Right hindlimb (tissue), 1 donor: ENCODE data around the gene KRT34.
A peak's percentile ranks its signal among the peaks of the same experiment; 100 is the strongest.
"Not testable (repeated sequence)": the region's sequence is repeated elsewhere in the genome, so short reads cannot be mapped to it uniquely, and the experiment has no call there.

Experiments used
- DNase-seq: peaks from one replicate; pipeline ENCODE4 v3.0.0-alpha.2; 2018

Gene KRT34

DNA sequence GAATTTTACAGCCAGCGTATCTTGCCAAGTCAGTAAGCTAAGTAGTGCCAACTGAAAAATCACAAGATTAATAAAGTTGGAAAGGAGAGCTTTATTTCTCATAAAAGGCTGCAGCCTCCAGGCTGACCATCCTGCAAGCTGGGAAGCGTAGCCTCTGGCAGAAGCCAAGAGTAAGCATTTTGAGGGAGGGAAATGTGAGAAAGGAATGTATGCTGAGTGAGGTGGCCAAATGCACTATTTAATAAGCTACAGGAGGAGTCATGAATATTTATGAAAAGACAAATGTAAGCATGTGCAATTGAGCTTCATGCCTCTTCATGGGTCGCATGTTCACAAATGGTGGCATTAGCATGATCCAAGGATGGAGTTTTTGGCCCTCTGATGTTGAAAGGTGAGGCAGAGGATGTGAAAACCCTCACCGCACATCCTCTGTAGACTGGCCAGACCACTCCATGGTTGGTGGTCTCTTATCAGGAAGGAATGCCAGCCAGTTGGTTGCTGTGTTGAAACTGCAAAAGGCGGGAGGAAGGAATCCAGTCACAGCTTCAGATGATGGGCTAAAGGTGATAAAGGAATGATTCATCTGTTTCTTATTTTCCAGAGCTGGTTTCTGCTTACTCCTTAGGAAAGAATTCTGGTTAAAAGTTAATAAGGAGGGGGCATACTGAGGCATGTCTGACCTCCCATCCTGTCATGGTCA, 21.7 kb downstream of the KRT34 start:
- no peak for DNase-seq

DNA sequence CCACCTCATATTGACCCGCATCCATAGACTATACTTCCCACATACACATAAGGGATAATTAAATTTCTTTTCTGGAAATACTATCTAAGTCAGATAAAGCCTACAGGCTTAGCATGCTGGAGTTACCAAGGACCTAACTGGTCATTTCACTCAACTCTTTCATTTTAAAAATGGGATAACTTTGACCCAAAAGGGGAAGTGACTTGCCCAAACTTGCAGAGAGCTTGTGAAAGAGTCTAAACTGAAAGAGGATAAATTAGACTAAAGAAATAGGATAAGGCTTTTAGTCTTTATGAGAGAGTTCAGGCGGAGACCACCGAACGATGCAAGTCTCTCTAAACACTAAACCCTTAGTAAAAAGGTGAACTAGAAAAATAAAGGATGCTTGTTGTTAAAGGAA, 27.6 kb downstream of the KRT34 start:
- DNase-seq, result no peak

DNA sequence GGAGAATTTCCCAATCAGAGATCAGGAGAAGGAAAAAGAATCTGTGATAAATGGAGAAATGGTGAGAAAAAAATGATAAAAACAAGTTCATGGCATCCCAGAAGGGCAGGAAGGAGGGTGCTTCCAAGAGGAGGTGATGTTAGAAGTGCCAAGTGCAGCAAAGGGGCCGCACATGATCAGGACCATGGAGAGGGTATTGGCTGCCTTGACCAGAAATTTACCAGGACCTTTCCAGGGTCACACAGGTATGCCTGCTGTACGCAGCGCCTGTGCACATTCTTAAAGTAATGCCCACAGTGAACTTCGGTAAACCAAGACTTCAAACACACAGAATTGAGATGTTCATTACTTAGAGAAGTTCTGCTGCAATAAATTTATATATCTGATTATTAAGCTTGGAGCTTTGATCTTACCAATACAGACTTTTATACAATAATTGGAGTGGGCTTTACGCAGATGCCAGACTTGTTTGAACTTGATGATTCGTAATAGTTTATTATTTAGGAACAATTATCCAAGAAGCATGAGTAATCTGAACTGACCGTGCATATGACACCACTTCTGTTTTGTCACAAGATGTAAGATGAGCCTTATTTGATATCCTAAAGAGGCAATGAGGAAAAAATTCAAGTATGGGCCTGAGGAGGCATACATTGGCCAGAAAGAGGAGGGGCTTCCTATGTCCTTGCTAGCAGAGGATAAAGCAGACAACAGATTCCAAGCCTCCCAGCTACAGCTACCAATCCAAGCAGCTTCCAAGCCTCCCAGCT, 29.3 kb downstream of the KRT34 start:
- no peak for DNase-seq

DNA sequence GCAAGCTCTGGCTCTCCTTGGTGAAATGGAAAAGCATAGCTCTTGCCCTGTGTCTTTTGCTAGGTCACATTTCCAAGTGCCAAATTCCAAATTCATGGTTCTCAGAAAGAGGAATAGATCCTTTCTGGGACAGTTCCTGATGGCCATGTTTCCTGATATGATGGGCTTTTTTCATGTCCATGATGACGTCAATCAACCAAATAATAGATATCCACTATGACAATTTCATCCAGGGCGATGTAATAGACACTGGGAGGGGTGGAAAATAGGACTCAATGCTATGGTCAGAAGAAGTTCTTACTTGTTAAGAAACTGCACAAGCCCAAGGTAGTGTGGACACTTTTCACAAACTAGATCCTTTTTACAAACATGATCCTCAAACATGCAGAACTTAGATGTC, 30.9 kb downstream of the KRT34 start:
- DNase-seq, result no peak

DNA sequence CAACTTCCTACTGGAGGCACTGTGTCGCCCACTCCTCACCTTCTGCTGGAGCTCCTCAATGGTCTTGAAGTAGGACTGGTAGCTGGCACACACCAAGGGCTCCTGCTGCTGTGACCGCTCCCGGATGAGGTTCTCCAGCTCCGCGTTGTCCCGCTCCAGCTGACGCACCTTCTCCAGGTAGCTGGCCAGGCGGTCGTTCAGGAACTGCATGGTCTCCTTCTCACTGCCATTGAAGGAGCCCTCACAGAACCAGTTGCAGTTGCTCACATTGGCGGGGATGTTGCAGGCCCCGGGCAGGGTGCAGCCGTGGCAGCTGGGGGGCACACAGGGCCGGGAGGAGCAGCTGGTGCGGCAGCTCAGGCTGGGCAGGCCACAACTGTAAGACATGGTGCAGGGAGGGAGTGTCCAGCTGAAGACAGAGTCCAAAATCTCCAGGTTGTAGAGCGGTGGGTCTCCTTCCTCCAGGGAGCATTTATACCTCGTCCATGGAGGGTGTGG, 31.7 kb downstream of the KRT34 start, which contains the start of gene KRT33A:
TSS of gene KRT33A (minus strand) at position 448 of the 498 bp plus-strand sequence. CDS start at position 387, 61 bp downstream.
- DNase-seq, result not testable (repeated sequence)

DNA sequence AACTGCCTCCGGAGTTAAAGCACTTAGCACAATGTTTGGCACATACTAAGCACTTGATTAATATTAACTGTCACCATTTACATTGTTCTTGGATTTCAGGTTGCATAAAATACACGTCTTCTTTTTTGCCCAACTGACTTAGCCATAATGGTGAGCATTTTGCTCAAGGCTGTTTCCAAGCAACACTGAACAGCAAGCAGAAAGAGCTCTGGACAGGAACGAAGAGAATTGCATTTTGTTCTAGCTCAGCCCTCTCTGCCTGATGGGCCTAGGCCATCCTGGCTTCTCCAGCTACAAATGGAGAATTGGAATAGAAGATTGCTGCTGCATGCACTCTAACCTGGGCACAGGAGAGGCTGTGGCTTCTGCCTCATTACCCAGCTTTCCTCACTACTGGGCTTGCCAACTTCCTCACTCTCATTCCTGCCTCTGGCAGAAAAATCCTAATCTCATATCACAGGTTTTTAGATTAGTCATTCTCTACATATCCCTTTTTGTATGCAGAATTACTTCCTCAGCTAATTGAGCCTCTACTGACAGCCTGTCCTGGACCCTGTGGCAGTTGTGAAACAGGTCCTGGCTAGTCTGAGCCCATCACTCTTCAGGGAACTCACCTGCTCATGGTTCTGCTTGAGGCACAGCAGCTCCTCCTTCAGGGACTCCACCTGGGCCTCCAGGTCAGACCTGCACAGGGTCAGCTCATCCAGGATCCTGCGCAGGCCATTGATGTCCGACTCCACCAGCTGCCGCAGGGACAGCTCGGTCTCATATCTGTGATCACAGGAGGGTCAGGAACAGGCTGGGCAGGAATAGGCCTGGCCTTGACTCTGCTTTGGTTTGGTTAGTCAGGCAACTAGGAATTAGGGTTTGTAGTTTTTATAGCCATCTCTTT, 34.0 kb downstream of the KRT34 start:
- DNase-seq, result no peak

DNA sequence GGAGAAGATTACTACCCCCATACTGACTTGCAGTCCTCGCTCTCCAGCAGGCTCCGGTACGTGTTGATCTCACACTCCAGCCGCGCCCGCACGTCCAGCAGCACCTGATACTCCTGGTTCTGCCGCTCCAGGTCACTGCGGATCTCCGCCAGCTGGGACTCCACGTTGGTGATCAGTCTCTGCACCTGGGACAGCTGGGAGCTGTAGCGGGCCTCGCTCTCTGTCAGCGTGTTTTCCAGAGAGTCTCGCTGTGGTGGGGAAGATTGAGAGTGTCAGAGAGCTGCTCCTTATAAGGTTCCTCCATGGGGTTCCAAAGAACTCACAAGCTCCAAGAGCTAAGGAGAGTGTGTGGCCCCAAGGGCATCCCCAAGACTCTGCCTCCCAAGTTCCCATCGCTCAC, 35.7 kb downstream of the KRT34 start:
- not testable (repeated sequence) for DNase-seq

DNA sequence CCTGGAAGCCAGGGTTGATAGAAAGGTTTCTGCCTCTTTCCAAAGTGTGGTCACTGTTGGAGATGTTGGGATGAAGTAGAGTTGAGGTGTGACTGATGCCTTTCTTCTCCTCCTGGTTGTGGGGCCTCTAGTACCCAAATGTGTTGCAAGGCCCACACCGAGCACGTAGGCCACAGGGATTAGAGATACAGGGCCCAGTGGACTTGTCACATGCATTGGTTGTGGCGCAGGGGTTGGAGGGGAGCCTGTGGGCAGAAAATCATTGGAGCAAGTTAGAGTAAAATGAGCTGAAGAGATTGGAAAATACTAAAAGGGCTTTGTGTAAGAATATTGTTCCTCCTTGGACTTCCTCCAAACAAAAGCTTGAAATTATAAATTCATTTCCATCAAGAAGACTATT, 36.1 kb downstream of the KRT34 start:
- DNase-seq, result no peak

DNA sequence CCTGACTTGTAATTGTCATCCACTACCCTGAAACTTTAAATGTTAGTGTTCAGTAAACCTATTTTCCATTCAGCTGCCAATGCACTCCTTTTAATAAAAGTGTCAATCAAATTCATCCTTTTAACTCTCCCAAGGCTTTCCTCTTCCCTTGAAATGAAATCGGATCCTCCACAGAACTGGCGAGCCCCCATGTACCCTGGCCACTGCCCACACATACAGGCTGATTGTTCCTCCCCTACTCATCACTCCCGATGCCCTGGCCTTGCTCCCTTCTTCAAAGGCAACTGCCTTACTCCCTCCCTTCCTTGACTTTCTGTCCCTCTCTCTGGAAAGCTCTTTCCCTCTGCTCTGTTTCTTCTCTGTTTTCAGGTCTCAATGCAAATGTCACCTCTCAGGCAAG, 39.1 kb downstream of the KRT34 start:
- no peak for DNase-seq

DNA sequence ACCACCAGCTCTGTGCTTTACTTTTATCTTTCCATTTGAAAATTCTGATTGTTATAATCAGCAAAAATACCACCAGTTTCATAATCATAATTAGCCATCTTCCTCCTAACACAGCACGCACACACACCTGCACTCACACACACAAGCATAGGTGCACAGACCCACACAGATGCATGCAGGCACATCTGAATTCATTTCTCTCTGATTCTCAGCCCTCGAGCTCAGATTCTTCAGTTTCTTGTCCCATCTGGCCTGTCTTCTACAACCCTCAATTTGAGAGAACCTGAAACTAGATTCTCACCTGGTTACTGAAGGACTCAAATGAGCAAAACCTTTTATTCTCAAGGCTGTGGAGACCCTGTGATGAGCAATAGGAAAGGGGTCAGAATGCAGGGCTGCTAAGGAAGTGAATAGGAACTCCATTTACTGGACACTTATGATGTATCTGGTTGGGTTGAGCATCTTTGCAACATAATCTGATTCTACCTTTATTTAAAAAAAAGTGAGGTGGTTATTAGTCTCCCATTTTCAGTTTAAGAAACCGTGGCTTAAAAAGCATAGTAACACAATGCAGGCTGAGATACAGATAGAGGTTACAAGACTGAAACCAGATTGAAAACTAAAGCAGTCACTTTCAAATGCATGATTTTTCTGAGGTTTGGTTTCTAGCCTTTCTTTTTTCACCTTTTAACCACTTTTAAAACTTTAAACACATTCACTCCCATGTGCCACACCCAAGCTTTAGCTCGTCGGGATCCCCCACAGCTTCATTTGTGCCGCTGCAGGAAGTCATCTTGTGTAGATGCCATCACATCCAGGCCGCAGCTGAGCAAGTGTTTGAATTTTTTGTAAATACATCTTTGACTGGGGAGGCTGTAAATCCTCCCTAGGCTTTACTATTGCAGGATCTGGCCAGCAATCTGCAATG, 40.9 kb downstream of the KRT34 start:
- DNase-seq, result no peak

DNA sequence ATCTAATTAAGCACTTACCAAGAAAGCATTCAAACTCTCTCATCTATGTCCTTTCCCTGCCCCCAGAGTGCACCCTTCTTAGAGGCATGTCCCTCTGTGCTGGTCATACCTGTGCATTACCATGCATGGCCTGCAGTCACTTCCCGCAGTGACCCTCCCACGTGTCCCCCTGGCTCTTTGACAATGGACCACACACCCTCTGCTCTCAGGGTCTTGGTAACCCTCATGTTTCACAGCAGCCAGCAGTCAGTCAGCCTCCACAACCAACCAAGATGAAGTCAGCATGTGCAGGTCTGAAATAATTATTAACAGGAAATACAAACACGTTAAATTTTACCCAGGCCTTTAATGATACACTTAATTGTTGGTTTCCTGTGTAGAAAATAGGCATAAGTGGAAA, 41.6 kb downstream of the KRT34 start:
- no peak for DNase-seq

DNA sequence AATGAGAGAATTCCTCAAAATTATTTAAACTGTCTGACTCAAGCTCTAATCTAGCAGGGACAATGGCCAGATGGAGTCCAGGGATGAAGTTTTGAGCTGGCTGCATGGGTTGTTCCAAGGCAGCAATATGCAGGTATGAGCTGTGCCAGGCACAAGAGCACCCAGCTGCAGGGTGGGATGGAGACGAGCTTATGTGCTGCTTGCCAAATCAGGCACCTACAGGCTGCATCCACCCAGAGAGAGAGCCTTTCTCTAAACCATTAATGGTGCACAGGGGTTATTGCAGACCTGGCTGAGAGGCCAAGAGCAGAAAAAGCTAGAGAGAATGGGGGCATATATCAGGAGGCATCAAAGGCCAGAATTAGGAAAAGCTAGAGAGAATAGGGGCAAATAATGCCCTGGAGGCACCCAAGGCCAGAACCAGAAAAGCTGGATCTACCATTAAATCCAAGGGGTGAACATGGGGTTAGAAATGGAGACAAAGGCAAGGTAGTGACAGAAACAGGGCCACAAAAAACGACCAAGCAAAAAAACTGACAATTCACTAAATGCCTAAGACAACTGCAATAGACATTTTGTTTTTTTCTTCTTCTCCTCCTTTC, 42.4 kb downstream of the KRT34 start:
- no peak for DNase-seq

DNA sequence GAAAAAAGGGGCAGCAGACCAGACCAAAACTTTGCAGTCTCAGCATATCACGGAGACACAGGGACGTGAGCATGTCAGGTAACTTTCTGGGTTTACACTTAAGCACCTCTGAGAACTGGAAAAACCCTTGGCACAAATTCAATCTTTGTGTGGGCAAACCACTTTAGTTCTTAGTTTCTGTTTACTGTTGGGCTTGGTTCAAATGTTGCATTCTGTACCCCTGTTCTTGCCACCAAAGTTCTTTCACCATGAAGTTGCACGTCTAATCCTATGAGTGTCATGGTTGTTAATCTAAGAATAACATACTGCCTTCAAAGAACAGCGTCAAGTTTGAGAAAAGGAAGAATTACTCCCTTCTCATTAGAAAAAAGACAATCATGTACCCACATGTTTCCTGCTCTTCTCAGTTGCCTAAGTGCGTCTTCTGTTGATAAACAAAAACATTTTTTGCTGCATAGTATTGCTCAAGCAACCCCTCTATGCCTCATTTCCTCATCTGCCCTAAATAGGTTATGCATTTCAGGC, 43.1 kb downstream of the KRT34 start:
- no peak for DNase-seq

DNA sequence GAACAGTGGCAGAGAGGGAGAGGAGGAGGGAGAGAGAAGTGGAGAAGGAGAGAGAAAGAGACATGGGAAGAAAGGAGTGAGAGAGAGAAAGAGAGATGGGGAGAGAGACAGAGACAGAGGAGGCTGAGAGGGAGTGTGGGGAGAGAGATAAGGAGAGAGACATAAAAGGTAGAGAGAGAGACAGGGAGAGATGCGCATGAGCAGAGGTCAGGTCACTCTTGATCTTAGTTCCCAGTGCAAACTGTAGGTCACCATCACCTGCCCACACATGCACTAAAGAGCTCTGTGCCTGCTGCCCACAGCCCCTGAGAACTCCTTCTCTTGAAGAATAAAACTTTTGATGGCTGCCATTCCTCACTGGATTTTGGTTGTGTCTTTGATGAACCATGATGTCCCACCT, 46.4 kb downstream of the KRT34 start:
- DNase-seq, result no peak

DNA sequence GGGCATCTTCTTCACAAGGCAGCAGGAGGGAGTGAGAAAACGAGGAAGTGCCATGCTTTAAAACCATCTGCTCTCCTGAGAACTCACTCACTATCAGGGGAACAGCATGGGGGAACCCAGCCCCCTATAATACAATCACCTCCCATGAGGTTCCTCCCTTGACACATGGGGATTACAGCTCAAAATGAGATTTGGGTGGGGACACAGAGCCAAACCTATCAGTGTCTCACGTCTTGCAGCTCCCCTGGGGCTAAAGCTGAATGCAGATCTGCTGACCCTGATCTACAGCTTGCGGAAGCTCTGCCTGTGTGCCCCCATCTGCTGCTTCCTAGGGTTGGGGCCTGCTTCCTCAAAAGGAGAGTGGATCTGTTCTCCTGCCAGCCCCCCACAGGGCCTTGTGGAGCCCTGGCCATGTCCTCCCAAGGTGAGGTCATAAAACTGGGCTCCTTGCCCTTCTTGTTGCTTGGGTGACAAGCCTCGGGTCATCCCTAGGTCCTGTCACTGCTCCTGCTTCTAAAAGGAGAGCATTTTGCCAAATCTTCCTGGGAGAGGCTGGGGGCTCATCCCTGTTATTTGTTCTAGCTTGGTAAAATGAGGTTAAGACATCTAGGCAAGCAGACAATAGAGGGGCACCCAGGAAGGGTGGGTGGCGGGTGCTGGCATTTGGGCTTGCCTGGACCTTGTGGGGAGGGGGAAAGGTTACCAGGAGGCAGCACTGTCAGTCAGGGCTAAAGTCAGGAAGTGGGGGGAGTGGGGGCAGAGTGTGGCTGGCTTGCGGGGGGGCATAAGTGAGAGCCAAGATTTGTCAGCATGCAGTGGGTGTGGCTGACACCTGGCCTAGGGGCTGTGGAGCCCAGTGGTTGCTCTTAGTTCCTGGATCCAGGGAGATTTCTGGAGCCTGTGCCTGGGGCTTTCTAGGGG, 47.5 kb downstream of the KRT34 start:
- DNase-seq, result no peak

DNA sequence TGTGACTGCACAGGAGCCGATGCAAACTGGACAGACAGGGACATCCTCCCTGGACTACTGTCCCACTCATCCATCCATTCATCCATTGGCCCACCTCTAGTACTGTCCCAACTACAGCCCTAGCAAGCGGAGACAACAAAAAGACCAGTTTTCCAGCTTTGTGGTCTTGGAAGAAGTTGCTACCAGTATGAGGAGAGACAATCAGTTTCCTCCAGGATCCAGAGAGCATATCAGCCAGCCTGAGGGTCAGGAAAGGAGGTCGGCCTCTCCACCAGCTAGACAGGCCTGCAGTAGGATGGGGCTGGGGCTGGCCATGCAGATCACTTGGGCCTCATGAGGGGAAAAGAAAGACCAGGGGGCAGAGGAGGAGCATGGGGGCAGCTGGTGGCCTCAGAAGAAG, 48.3 kb downstream of the KRT34 start:
- no peak for DNase-seq

DNA sequence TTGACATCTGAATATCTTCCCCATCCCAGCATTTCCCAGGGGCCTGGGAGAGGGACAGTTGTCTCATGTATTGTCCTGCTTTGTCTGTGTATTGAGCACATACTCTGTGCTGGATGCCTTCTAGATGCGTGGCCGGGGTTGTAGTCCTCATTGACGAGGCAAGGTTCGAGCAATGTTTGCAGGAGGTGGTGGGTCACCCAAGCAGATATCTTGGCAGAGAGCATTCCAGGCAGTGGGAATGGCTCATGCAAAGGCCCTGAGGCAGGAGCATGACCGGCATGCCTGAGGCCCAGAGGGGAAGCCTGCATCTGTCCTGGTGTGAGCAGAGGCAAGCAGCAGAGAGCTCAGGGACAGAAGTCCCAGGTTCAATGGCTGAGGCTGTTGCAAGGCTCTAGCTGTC, 49.0 kb downstream of the KRT34 start:
- no peak for DNase-seq

DNA sequence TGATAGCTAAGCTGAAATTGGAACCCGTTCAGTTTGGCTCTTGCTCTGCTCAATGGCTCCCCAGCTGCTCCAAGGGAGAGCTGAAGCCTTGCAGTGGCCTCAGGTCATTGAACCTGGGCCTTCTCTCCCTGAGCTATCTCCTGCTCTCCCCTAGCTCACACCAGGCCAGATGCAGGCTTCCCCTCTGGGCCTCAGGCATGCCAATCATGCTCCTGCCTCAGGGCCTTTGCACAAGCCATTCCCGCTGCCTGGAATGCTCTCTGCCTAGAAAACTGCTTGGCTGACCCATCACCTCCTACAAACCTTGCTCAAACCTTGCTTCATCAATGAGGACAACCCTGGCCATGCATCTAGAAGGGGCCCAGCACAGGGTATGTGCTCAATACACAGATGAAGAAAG, 49.9 kb downstream of the KRT34 start:
- DNase-seq, result no peak

DNA sequence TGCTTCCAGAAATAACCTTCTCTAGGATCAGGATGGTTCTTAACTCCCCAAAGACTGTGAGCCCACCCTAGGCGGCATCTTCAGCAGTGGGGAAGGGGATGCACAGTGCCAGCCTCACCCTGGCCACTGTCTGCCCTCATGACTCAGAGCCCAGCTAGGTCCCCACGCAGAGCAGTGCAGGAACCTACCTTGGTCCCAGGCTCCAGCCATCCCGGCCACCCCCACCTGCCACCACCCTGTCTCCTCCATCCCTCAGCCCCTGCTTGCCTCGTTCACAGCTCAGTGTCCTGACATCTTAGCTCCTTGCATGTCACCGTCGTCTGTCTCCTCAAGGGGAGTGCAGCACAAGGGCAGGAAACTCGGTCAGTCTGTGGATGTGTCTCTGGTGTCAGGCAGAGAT, 50.5 kb downstream of the KRT34 start:
- no peak for DNase-seq

DNA sequence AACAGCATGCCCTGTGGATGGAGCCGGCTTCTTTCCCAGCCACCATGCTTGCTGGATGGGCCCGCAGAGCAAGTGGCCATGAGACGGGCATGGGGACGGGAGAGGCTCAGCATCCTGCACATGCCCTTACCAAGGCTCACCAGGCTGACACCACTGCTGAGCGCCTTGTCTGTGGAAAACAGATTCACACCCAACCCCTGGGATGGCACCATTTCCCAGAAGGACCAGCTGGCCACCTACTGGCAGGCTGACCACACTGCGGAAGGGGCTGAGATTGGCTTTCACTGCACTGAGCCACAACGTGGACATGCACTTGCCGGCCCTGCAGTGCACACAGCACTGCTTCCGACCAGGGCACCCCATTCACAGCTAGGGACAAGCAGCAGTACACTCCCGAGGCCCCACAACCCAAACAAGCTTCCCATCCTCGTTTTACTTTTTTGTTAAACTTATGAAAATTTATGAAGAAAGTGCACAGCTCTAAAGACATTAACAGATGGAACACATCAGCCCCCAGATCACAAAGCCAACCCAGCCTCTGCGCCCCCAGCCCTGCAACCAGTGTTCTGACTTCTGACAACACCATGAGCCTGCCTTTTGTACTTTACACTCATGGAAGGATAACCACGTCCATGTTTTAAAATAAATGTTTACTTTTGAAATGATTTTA, 52.7 kb downstream of the KRT34 start:
- peak; percentile 44 for DNase-seq
